NCI-H2107 treated with DMSO at 0.1 percent for 48 hours (cell line): ENCODE measurements around the gene HS3ST4.

Experiments used
- DNase-seq: peaks from one replicate; lab custom pipeline; 2025; ENCODE audit not compliant: unreplicated experiment; lab: John Stamatoyannopoulos, UW

Gene HS3ST4

DNA sequence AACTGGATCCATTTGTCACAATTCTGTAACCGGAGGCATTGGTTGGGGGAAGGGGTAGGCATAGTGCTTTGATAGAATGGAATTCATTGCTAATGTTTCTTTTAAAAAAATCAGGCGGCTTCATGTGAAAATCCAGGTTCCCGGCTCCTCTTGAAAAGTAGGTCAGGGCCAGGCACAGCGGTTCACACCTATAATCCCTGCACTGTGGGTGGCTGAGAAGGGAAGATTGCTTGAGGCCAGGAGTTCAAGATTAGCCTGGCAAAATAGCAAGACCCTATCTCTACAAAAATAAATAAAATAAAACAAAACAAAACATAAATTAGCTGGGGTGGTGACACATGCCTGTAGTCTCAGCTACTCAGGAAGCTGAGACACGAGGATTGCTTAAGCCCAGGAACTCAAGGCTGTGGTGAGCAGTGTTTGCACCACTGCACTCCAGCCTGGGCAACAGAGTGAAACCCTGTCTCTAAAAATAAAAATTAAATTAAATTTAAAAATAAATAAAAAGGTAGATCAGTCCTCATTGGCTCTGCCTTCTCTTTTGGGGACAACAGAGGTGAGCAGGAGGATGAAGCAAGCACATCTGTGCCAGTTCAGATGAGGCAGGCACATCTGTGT, 466.5 kb downstream of the HS3ST4 start:
- no peak for DNase-seq

GRCh38 chr16:26161461-26162180, 469.9 kb downstream of the HS3ST4 start:
- no peak for DNase-seq

DNA sequence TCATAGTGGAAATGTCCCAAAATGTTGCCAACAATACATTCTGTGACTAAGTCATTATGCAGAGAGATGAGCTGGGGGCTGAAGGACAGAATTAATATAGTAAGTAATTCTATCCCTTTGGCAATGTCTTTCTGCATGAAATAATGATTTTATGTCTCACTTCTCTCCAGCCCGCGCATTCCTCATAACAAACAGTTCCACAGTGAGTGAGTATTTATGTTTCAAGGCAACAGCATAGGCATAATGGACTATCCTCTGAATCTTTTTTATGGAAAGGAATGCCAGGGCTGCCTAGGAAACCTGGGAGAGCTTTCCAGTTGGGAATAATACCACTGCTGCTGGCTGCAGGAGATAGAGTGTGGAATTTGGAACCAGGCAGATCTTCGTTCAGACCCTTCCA, 477.7 kb downstream of the HS3ST4 start:
- DNase-seq = no peak

DNA sequence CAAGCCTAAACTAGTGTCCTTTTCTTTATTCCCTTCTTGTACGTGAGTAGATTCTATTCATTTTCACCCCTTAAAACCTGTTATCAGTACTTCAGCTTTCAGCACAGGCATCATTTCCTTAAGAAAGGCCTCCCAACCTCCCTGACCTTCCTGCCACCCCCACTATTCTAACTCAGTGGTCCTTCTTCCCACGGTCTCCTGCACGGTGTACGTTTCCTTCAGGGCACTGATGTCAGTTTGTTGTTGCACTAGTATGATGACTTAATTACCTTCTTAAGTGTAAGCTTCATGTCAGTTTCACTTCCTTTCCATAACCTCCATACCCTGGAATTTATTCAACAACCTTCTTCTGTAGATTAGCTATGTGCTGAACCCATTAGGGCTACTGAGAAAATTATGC, 484.2 kb downstream of the HS3ST4 start:
- no peak for DNase-seq

DNA sequence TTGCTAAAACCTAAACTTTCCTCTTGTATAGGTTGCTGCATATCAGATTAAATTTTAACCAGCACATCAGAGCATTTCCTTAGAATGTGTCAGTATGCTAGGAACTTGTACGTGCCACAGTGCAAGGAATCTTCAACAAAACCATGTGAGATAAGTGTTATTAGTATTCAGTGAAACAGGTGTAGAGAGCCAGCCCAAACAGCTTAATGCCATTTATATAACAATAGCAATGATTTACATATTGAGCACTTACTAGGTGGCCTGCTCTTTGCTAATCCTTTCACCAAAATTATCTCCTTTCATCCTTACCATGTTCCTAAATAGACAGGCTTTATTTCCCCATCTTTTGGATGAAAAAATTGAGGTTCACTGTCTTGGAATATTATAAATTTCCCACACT, 485.7 kb downstream of the HS3ST4 start:
- DNase-seq = no peak

DNA sequence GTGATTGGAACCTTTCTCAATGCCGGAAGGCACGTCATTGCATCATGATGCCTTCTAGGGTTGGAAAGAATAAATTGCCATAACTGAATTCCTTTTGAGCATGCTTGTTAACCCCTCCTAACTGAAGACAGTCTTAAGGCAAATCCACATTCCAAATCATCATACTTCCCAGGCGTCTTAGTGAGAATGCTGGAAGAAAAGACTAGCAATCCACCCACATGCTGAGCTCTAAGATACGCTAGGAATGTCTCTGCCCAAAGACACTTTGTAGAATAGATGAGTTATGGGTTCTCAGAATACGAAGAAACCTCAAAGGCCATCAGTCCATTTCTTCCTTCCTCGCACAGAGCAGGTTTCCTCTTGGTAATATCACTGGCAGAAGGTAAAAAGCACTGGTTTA, 486.5 kb downstream of the HS3ST4 start:
- no peak for DNase-seq

- DNase-seq = no peak
These were observed 494.4 kb downstream of the HS3ST4 start for GRCh38 chr16:26186091-26186615.
